OCI-M2 (cell line): ENCODE results near the gene NCKAP5.

Experiments used
- DNase-seq: peaks from one replicate; lab custom pipeline; 2025; ENCODE audit not compliant: unreplicated experiment; lab: John Stamatoyannopoulos, UW

The NCKAP5 gene

GRCh38 chr2:132664096-132664495 is 904.2 kb downstream of the NCKAP5 start:
- no peak for DNase-seq

- no peak for DNase-seq
These were observed 905.5 kb downstream of the NCKAP5 start for GRCh38 chr2:132662732-132663131.

GRCh38 chr2:132659331-132659730 is 908.9 kb downstream of the NCKAP5 start:
- no peak for DNase-seq

GRCh38 chr2:132656266-132656975 is 911.8 kb downstream of the NCKAP5 start:
- DNase-seq: no peak

GRCh38 chr2:132654968-132655367 is 913.3 kb downstream of the NCKAP5 start:
- no peak for DNase-seq

- no peak for DNase-seq
These were observed 913.9 kb downstream of the NCKAP5 start for GRCh38 chr2:132654335-132654734.

- no peak for DNase-seq
These were observed 915.8 kb downstream of the NCKAP5 start for GRCh38 chr2:132652474-132652873.

- no peak for DNase-seq
These were observed 916.9 kb downstream of the NCKAP5 start for GRCh38 chr2:132651115-132652045.

- DNase-seq: no peak
These were observed 921.6 kb downstream of the NCKAP5 start for GRCh38 chr2:132646540-132647108.

- no peak for DNase-seq
These were observed 922.3 kb downstream of the NCKAP5 start for GRCh38 chr2:132645722-132646539.

GRCh38 chr2:132645176-132645575 is 923.1 kb downstream of the NCKAP5 start:
- DNase-seq: no peak

- DNase-seq: no peak
These were observed 925.8 kb downstream of the NCKAP5 start for GRCh38 chr2:132642415-132642814.

GRCh38 chr2:132641819-132642218 is 926.4 kb downstream of the NCKAP5 start:
- no peak for DNase-seq

GRCh38 chr2:132640116-132640515 is 928.1 kb downstream of the NCKAP5 start:
- DNase-seq: no peak

GRCh38 chr2:132638313-132639040 is 929.8 kb downstream of the NCKAP5 start:
- no peak for DNase-seq

GRCh38 chr2:132636346-132636745 is 931.9 kb downstream of the NCKAP5 start:
- no peak for DNase-seq

- no peak for DNase-seq
These were observed 934.6 kb downstream of the NCKAP5 start for GRCh38 chr2:132633635-132634034.

GRCh38 chr2:132632000-132632649 is 936.1 kb downstream of the NCKAP5 start:
- no peak for DNase-seq

- DNase-seq: no peak
These were observed 940.7 kb downstream of the NCKAP5 start for GRCh38 chr2:132627536-132627935.
